T-helper 2 cell treated with Interferon-gamma antibody and Interleukin-4, amounts not matched to agents 5 μg/mL and 100 μg/mL, for 36 hours (primary cell): ENCODE results near the gene SKOR1.

Experiments used
- DNase-seq: peaks from one replicate; pipeline ENCODE4 v3.0.0; 2021; ENCODE audit warnings: low spot score
- H3K27ac Mint-ChIP-seq: one replicate; pipeline ENCODE4 v1.8.0; 2021; ENCODE audit warnings: mild to moderate bottlenecking, mixed read lengths
- H3K27me3 Mint-ChIP-seq: one replicate; pipeline ENCODE4 v1.8.0; 2021; ENCODE audit warnings: low read depth, mixed read lengths
- H3K36me3 Mint-ChIP-seq: one replicate; pipeline ENCODE4 v1.8.0; 2021; ENCODE audit warnings: low read depth, mixed read lengths
- H3K4me1 Mint-ChIP-seq: one replicate; pipeline ENCODE4 v1.8.0; 2021; ENCODE audit warnings: low read depth, mixed read lengths
- H3K4me3 Mint-ChIP-seq: one replicate; pipeline ENCODE4 v1.8.0; 2022; ENCODE audit warnings: mild to moderate bottlenecking, moderate library complexity, mixed read lengths
- H3K9me3 Mint-ChIP-seq: one replicate; pipeline ENCODE4 v1.8.0; 2021; ENCODE audit warnings: mixed read lengths

SKOR1 gene

GRCh38 chr15:67882487-67883233, 57.4 kb downstream of the SKOR1 start:
- Mint-ChIP-seq H3K4me3 (no peak overlapping the region), H3K27ac (no peak overlapping the region), H3K9me3 (no peaks in the 10 kb centered on the region), H3K4me1 (peaks cover 14% of the 10 kb centered on the region), H3K36me3 (no peaks in the 10 kb centered on the region), H3K27me3 (peaks cover 23% of the 10 kb centered on the region)
- no peak for DNase-seq

GRCh38 chr15:67883234-67883773, 58.0 kb downstream of the SKOR1 start:
- Mint-ChIP-seq H3K27me3 (peaks cover 23% of the 10 kb centered on the region), H3K4me3 (no peak overlapping the region), H3K27ac (no peak overlapping the region), H3K9me3 (no peaks in the 10 kb centered on the region), H3K4me1 (peaks cover 14% of the 10 kb centered on the region), H3K36me3 (no peaks in the 10 kb centered on the region)
- DNase-seq = no peak

- Mint-ChIP-seq H3K9me3 (no peaks in the 10 kb centered on the region), H3K27ac (no peak overlapping the region), H3K4me3 (peak overlapping the region; percentile 37), H3K27me3 (peaks cover 25% of the 10 kb centered on the region), H3K4me1 (peaks cover 14% of the 10 kb centered on the region), H3K36me3 (no peaks in the 10 kb centered on the region)
- no peak for DNase-seq
Observed at GRCh38 chr15:67884009-67884408, 58.7 kb downstream of the SKOR1 start.
